ENCODE data around the gene COQ4.
"Not testable (repeated sequence)": the region's sequence is repeated elsewhere in the genome, so short reads cannot be mapped to it uniquely, and the experiment has no call there.

COQ4 gene

DNA sequence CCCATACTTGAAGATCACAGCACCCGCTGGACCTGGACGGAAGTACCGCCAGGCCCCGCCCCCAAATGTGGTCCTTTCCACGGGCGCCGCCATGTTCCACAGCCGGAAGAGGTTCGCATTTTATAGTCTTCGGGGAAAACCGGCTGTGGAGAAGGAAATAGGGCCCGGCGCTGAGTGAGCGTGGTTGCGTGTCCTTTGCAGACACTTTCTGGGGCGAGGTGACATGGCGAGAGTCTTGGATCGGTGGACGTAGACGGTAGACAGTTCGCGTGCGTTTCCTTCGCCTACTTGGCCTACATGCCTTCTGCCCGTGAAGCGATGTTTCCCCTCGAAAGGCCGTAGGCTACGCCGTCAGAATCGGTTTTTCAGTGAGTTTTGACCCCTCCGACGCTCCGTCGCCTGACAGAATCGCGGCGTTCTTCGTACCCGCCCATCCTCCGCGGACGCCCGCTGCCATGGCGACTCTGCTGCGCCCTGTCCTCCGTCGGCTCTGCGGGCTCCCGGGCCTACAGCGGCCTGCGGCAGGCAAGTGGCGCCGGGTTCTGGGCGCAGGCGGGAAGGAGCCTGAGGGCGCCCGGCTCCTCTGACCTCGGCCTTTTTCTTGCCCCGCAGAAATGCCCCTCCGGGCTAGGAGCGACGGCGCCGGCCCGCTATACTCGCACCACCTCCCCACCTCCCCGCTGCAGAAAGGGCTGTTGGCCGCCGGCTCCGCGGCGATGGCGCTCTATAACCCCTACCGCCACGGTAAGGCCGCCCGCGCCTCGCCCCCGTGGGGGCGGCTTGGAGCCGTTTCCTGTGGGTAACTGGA lies at the start of gene COQ4, which contains the start of gene TRUB2:
TSS of gene COQ4 (plus strand) at position 436 of the 808 bp plus-strand sequence. CDS start at position 456, 20 bp downstream.
TSS of gene TRUB2 (minus strand) at position 44 of the 808 bp plus-strand sequence. CDS start at position 5, 39 bp downstream.
- ChIA-PET POLR2A (ENCODE audit: low non-redundant PET) (no interaction called here), CTCF (interaction anchor here (1.1 to 1.4 kb wide), 2 partner anchors 19 to 27 kb away, joined by 3 to 9 read pairs; no protein-coding TSS in a partner anchor)
- TF ChIP-seq, protein P1, sequence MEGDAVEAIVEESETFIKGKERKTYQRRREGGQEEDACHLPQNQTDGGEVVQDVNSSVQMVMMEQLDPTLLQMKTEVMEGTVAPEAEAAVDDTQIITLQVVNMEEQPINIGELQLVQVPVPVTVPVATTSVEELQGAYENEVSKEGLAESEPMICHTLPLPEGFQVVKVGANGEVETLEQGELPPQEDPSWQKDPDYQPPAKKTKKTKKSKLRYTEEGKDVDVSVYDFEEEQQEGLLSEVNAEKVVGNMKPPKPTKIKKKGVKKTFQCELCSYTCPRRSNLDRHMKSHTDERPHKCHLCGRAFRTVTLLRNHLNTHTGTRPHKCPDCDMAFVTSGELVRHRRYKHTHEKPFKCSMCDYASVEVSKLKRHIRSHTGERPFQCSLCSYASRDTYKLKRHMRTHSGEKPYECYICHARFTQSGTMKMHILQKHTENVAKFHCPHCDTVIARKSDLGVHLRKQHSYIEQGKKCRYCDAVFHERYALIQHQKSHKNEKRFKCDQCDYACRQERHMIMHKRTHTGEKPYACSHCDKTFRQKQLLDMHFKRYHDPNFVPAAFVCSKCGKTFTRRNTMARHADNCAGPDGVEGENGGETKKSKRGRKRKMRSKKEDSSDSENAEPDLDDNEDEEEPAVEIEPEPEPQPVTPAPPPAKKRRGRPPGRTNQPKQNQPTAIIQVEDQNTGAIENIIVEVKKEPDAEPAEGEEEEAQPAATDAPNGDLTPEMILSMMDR (conservative IDR thresholded peaks at IDR 0.05; ENCODE audit: low read depth), result no peak
- H3K27ac ChIP-seq, result peak within 1 kb of the TSS; percentile 93
- DNase-seq (ENCODE audit: low spot score), result peak; percentile 98

DNA sequence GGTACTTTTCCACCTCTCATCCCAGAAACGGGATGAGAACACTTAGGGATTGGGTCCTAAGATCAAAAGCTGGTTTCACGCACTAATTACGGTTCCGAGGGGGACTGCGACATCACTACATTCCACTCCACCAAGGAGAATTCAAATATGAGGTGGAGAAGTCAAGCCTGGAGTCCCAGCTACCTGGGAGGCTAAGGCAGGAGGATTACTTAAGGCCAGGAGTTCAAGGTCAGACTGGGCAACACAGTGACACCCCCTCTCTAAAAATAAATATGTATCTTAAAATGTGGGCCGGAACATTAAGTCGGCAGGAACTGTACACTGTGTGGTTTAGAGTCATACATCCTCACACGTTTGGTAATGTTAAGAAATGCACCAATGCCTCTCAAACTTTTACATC lies 48.4 kb upstream of the COQ4 start:
- POLR2A ChIA-PET (ENCODE audit: low non-redundant PET), result no interaction called here
- no peak overlapping the region for H3K27ac ChIP-seq
- DNase-seq (ENCODE audit: low spot score), result no peak
- CTCF ChIA-PET, result no interaction called here
- TF ChIP-seq, protein P1 (conservative IDR thresholded peaks at IDR 0.05; ENCODE audit: low read depth), result no peak

DNA sequence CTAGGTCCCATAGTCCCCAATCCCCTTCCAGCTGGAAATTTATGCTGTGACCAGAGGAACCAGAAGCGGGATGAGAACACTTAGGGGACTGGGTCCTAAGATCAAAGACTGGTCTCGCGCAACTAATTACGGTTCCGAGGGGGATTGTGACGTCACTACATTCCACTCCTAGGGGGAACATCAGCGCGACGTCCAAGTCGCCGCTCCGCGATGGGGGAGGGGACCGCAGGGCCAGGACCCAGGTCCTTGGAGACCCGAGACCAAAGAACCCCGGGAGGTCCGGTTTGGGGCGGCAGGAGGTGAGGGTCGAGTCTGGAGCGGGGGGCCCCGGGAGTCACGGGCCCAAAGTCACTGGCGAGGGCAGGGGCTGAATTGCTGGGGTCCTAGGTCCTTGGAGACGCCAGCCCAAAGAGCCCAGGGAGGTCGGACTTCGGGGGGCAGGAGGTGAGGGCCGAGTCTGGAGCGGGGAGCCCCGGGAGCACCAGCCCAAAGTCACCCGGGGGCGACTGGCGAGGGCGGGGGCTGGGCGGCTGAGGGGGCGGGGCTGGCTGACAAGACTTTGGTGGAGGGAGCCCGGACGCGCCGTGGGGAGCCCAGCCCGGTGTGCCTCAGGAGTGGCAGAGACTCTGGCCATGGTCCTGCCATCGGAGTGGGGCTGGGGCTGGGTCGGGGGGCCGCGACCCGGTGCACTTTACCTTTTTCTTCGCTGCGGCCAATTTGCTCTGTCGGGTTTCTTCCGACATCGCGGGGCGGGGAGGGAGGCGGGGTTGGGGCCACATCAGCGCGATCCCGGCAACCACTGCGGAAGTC lies 47.2 kb upstream of the COQ4 start, which contains the start of gene GOLGA2:
TSS of gene GOLGA2 (minus strand) at position 810 of the 810 bp plus-strand sequence. CDS start at position 779, 31 bp downstream.
- TF ChIP-seq, protein P1 (conservative IDR thresholded peaks at IDR 0.05; ENCODE audit: low read depth), result no peak
- DNase-seq (ENCODE audit: low spot score), result peak; percentile 80
- H3K27ac ChIP-seq, result peak within 1 kb of the TSS; percentile 81
- POLR2A ChIA-PET (ENCODE audit: low non-redundant PET), result interaction anchor here (0.6 to 1.0 kb wide), 8 partner anchors 11 to 179 kb away, joined by 3 to 4 read pairs (median 4); partner anchors contain the start of gene CERCAM
- CTCF ChIA-PET, result interaction anchor here (1.5 kb wide), 1 partner anchor 66 kb away, joined by 5 read pairs; no protein-coding TSS in a partner anchor

DNA sequence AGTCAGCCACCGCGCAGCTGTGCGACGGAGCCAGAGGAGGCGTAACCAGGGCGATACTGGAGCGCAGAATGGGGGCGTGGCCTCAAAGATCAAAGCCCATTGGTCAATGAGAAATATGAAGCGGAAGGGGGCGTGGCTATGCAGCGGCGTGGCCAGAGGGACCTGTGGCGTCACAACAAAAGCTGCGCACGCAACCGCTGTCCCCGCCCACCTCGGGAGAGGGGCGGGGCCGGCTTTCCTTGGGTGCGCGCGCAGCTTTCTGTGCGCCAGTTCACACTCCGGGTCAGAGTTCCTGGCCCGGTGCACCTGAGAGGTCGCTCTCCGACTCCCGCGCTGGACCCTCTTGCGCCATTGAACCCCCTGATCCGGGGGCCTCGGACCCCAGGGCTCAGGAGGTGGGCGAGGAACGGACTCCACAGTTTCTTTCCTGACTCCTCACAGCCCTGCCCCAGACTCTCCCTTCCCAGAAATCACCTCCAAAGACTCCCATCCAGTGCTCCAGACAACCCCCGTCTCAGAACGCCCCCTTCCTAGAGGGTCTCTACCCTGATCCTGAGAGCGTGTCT lies 46.5 kb upstream of the COQ4 start, which contains the start of gene SWI5:
TSS of gene SWI5 (plus strand) at position 269 of the 566 bp plus-strand sequence.
- peak; percentile 100 for DNase-seq (ENCODE audit: low spot score)
- H3K27ac ChIP-seq, result peak within 1 kb of the TSS; percentile 81
- POLR2A ChIA-PET (ENCODE audit: low non-redundant PET), result interaction anchor here (0.6 to 1.0 kb wide), 8 partner anchors 11 to 179 kb away, joined by 3 to 4 read pairs (median 4); partner anchors contain the start of gene CERCAM
- TF ChIP-seq, protein P1 (conservative IDR thresholded peaks at IDR 0.05; ENCODE audit: low read depth), result no peak
- CTCF ChIA-PET, result interaction anchor here (0.5 to 1.5 kb wide), 2 partner anchors 65 to 1560 kb away, joined by 3 to 5 read pairs; no protein-coding TSS in a partner anchor

DNA sequence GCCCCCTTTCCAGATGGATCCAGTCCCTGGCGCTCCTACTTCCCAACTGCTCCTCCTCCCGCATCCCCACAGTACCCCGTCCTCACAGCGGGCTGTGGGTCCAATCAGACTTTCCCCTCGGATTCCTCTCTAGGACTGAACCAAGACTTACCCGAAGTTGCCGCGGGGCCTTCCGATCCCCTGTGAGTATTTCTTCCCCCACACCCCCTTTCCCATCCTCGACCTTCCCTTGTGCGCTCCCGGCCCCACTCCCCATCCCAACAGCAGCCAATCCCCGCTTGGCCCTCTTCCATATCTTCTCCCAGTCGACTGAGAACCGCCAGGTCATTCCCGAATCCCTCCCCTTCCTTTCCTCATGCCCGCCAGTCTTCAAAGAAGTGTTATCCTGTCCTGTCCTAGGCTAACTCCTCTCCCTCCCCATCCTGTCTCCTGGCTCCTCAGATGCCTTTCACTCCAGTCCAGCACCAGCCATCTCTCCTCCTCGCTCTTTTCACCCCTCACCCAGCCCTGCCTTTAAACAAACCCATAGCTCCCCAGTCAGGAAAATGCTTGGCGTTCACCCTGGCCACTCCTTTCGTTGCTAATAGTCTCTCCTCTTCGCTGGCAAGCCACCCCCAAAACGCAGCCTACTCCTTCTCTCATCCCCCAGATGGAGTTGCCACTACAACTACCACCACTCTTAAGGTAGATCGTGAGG lies 45.9 kb upstream of the COQ4 start:
- DNase-seq (ENCODE audit: low spot score), result peak; percentile 78
- peak overlapping the region; percentile 81 for H3K27ac ChIP-seq
- CTCF ChIA-PET, result interaction anchor here (0.5 to 1.5 kb wide), 3 partner anchors 57 to 1559 kb away, joined by 3 to 5 read pairs (median 3); no protein-coding TSS in a partner anchor
- POLR2A ChIA-PET (ENCODE audit: low non-redundant PET), result interaction anchor here (0.6 to 1.0 kb wide), 5 partner anchors 16 to 592 kb away, joined by 3 to 4 read pairs (median 3); partner anchors contain the start of gene CERCAM
- TF ChIP-seq, protein P1 (conservative IDR thresholded peaks at IDR 0.05; ENCODE audit: low read depth), result no peak

DNA sequence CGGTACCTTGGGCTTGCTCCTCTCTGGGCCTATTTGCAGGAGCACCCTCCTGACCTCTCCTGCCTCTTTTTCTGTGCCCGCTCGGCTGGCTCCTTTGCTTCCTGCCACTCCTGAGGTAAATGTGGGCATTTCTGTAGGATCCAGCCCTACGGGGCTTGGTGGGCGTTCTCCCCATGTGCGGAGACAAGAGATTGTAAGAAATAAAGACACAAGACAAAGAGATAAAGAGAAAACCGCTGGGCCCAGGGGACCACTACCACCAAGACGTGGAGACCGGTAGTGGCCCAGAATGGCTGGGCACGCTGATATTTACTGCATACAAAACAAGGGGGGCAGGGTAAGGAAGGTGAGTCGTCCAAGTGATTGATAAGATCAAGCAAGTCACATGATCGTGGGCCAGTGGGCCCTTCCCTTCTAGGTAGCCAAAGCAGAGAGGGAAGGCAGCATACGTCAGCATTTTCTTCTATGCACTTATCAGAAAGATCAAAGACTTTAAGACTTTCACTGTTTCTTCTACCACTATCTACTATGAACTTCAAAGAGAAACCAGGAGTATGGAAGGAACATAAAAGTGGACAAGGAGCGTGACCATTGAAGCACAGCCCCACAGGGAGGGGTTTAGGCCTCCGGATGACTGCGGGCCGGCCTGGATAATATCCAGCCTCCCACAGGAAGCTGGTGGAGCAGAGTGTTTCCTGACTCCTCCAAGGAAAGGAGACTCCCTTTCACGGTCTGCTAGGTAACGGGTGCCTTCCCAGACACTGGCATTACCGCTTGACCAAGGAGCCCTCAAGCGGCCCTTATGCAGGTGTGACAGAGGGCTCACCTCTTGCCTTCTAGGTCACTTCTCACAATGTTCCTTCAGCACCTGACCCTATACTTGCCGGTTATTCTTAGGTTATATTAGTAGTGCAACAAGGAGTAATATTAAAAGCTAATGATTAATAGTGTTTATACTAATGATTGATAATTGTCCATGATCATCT lies 43.3 kb upstream of the COQ4 start:
- peak overlapping the region; percentile 33 for H3K27ac ChIP-seq
- DNase-seq (ENCODE audit: low spot score); POLR2A ChIA-PET (ENCODE audit: low non-redundant PET); CTCF ChIA-PET: not testable (repeated sequence)

Data from RWPE1 (cell line).